ENCODE results near the gene GALNT2.

GALNT2 gene

GRCh38 chr1:230146709-230147108 lies 79.7 kb downstream of the GALNT2 start:
- TF ChIP-seq FOXP2 (optimal IDR thresholded peaks at IDR 0.05; ENCODE audit: borderline replicate concordance, extremely low read depth, extremely low read length, insufficient read depth) (no peak), REST (IDR thresholded peaks at IDR 0.05; ENCODE audit: insufficient read depth in 1 of 2, low read depth in 2 of 2, low read length in 2 of 2) (no peak), TAF1 (IDR thresholded peaks at IDR 0.05; ENCODE audit: borderline replicate concordance, insufficient read depth, low read length) (no peak), SIN3A (IDR thresholded peaks at IDR 0.05; ENCODE audit: borderline replicate concordance, insufficient read depth, low read length) (no peak), POLR2AphosphoS5 (IDR thresholded peaks at IDR 0.05; ENCODE audit: low read depth, low read length) (no peak)

- TF ChIP-seq SIN3A (IDR thresholded peaks at IDR 0.05; ENCODE audit: borderline replicate concordance, insufficient read depth, low read length) = no peak
- no peak for TF ChIP-seq TAF1 (IDR thresholded peaks at IDR 0.05; ENCODE audit: borderline replicate concordance, insufficient read depth, low read length)
- no peak for TF ChIP-seq REST (IDR thresholded peaks at IDR 0.05; ENCODE audit: insufficient read depth in 1 of 2, low read depth in 2 of 2, low read length in 2 of 2)
Measured at GRCh38 chr1:230147253-230148125, 80.5 kb downstream of the GALNT2 start.

GRCh38 chr1:230148126-230148652 lies 81.2 kb downstream of the GALNT2 start:
- TF ChIP-seq REST (IDR thresholded peaks at IDR 0.05; ENCODE audit: insufficient read depth in 1 of 2, low read depth in 2 of 2, low read length in 2 of 2) (no peak), FOXP2 (optimal IDR thresholded peaks at IDR 0.05; ENCODE audit: borderline replicate concordance, extremely low read depth, extremely low read length, insufficient read depth) (no peak), SIN3A (IDR thresholded peaks at IDR 0.05; ENCODE audit: borderline replicate concordance, insufficient read depth, low read length) (no peak), POLR2AphosphoS5 (IDR thresholded peaks at IDR 0.05; ENCODE audit: low read depth, low read length) (no peak)

GRCh38 chr1:230148768-230149469 lies 81.9 kb downstream of the GALNT2 start:
- TF ChIP-seq SIN3A (IDR thresholded peaks at IDR 0.05; ENCODE audit: borderline replicate concordance, insufficient read depth, low read length) = no peak
- no peak for TF ChIP-seq FOXP2 (optimal IDR thresholded peaks at IDR 0.05; ENCODE audit: borderline replicate concordance, extremely low read depth, extremely low read length, insufficient read depth)
- no peak for TF ChIP-seq REST (IDR thresholded peaks at IDR 0.05; ENCODE audit: insufficient read depth in 1 of 2, low read depth in 2 of 2, low read length in 2 of 2)
- no peak for TF ChIP-seq TAF1 (IDR thresholded peaks at IDR 0.05; ENCODE audit: borderline replicate concordance, insufficient read depth, low read length)
- no peak for TF ChIP-seq POLR2AphosphoS5 (IDR thresholded peaks at IDR 0.05; ENCODE audit: low read depth, low read length)
